HEK293T (cell line): ENCODE results near the gene SEMA7A.

Source experiments
- SUZ12 ChIP-seq: fragments of 450-650 bp; IDR thresholded peaks from 2 replicates; pipeline ENCODE4 v1.6.1; 2016; ENCODE audit warnings: mild to moderate bottlenecking
- ZNF384 ChIP-seq: fragments of 450-650 bp; IDR thresholded peaks from 2 replicates; pipeline ENCODE4 v1.6.1; 2016

- no peak for TF ChIP-seq SUZ12
- no peak for TF ChIP-seq ZNF384
These were observed 10.1 kb downstream of the SEMA7A start for GRCh38 chr15:74423431-74424257.
